GM12875 (cell line): ENCODE measurements around the gene TAF11.

Experiments used
- H3K4me3 ChIP-seq: one replicate; pipeline ENCODE4 v1.5.1; 2011; ENCODE audit warnings: low read depth, low read length, control low read depth
- TF ChIP-seq, protein P1 (sequence below): IDR thresholded peaks from 2 replicates; pipeline ENCODE4 v1.5.1; 2011; ENCODE audit warnings: low read depth, mild to moderate bottlenecking, control low read depth, inconsistent platforms, low read length, moderate library complexity, borderline replicate concordance; ENCODE audit not compliant: insufficient read depth

TAF11 gene

DNA sequence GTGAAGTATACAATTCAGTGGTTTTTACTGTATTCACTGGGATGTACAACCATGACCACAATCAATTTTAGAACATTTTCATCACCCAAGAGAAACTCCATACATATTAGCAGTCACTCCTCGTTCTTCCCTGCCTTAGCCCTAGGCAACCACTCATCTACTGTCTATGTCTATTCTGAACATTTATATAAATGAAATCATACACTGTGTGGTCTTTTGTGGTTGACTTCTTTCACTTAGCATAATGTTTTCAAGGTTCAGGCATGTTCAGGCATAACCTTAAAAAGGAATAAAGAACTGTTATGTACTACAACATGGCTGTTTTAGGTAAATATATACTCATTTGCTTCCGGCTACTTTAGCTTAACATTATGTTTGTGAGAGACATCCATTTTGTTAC lies 58.7 kb downstream of the TAF11 start:
- TF ChIP-seq, protein P1, sequence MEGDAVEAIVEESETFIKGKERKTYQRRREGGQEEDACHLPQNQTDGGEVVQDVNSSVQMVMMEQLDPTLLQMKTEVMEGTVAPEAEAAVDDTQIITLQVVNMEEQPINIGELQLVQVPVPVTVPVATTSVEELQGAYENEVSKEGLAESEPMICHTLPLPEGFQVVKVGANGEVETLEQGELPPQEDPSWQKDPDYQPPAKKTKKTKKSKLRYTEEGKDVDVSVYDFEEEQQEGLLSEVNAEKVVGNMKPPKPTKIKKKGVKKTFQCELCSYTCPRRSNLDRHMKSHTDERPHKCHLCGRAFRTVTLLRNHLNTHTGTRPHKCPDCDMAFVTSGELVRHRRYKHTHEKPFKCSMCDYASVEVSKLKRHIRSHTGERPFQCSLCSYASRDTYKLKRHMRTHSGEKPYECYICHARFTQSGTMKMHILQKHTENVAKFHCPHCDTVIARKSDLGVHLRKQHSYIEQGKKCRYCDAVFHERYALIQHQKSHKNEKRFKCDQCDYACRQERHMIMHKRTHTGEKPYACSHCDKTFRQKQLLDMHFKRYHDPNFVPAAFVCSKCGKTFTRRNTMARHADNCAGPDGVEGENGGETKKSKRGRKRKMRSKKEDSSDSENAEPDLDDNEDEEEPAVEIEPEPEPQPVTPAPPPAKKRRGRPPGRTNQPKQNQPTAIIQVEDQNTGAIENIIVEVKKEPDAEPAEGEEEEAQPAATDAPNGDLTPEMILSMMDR, result no peak
- H3K4me3 ChIP-seq, result no peak overlapping the region
